HEK293 (cell line): ENCODE measurements around the gene PAIP1.

ENCODE experiments used
- EGR2 ChIP-seq: fragments of 450-650 bp; formaldehyde crosslinking; IDR thresholded peaks from 2 replicates; pipeline ENCODE4 v1.5.1; 2016; ENCODE audit warnings: low read depth, missing biosample characterization, missing genetic modification characterization
- GLI2 ChIP-seq: fragments of 450-650 bp; formaldehyde crosslinking; IDR thresholded peaks from 2 replicates; pipeline ENCODE4; 2017; ENCODE audit warnings: missing biosample characterization, missing genetic modification characterization, low read depth, borderline replicate concordance
- GLI4 ChIP-seq: fragments of 450-650 bp; formaldehyde crosslinking; IDR thresholded peaks from 2 replicates; pipeline ENCODE4 v1.5.1; 2016; ENCODE audit warnings: missing biosample characterization, missing genetic modification characterization
- KLF1 ChIP-seq: fragments of 450-650 bp; formaldehyde crosslinking; IDR thresholded peaks from 2 replicates; pipeline ENCODE4 v1.5.1; 2016; ENCODE audit warnings: missing biosample characterization, missing genetic modification characterization
- OVOL3 ChIP-seq: fragments of 450-650 bp; formaldehyde crosslinking; IDR thresholded peaks from 2 replicates; pipeline ENCODE4 v1.5.1; 2016; ENCODE audit warnings: missing biosample characterization, missing genetic modification characterization
- YY1 ChIP-seq: fragments of 450-650 bp; formaldehyde crosslinking; IDR thresholded peaks from 2 replicates; pipeline ENCODE4 v1.5.1; 2018; ENCODE audit warnings: missing biosample characterization, missing genetic modification characterization
- ZEB2 ChIP-seq: fragments of 450-650 bp; formaldehyde crosslinking; IDR thresholded peaks from 2 replicates; pipeline ENCODE4 v1.5.1; 2016; ENCODE audit warnings: missing biosample characterization, missing genetic modification characterization
- ZFHX2 ChIP-seq: fragments of 450-650 bp; formaldehyde crosslinking; conservative IDR thresholded peaks from 2 replicates; pipeline ENCODE4 v1.5.1; 2016; ENCODE audit warnings: missing biosample characterization, missing genetic modification characterization
- ZIC2 ChIP-seq: fragments of 450-650 bp; formaldehyde crosslinking; IDR thresholded peaks from 2 replicates; pipeline ENCODE4 v1.5.1; 2016; ENCODE audit warnings: missing biosample characterization, missing genetic modification characterization
- ZNF146 ChIP-seq: fragments of 450-650 bp; formaldehyde crosslinking; IDR thresholded peaks from 2 replicates; pipeline ENCODE4 v1.5.1; 2016; ENCODE audit warnings: missing biosample characterization, missing genetic modification characterization
- ZNF157 ChIP-seq: fragments of 450-650 bp; formaldehyde crosslinking; IDR thresholded peaks from 2 replicates; pipeline ENCODE4 v1.5.1; 2016; ENCODE audit warnings: missing biosample characterization, missing genetic modification characterization
- ZNF16 ChIP-seq: fragments of 450-650 bp; formaldehyde crosslinking; IDR thresholded peaks from 2 replicates; pipeline ENCODE4 v1.5.1; 2016; ENCODE audit warnings: low read depth, missing biosample characterization, missing genetic modification characterization
- ZNF184 ChIP-seq: fragments of 450-650 bp; IDR thresholded peaks from 2 replicates; pipeline ENCODE4 v1.5.1; 2018; ENCODE audit warnings: missing biosample characterization, mild to moderate bottlenecking, missing genetic modification characterization
- ZNF239 ChIP-seq: fragments of 450-650 bp; formaldehyde crosslinking; IDR thresholded peaks from 2 replicates; pipeline ENCODE4 v1.5.1; 2016; ENCODE audit warnings: missing biosample characterization, missing genetic modification characterization
- ZNF274 ChIP-seq, 2 experiments: fragments of 200-500 bp in 1 of 2; fragments of 450-650 bp in 1 of 2; sonication (Bioruptor generic) in 1 of 2; formaldehyde crosslinking in 1 of 2; IDR thresholded peaks; 2 replicates each; pipeline versions ENCODE4 v1.5.1 to v1.6.1; 2014 to 2016; ENCODE audit warnings: borderline replicate concordance in 1 of 2, inconsistent platforms in 1 of 2, low read length in 1 of 2, missing biosample characterization in 1 of 2, missing genetic modification characterization in 1 of 2
- ZNF426 ChIP-seq: fragments of 450-650 bp; formaldehyde crosslinking; IDR thresholded peaks from 2 replicates; pipeline ENCODE4 v1.5.1; 2017; ENCODE audit warnings: missing biosample characterization, missing genetic modification characterization, mild to moderate bottlenecking, inconsistent platforms, moderate library complexity
- ZNF560 ChIP-seq: fragments of 450-650 bp; formaldehyde crosslinking; IDR thresholded peaks from 2 replicates; pipeline ENCODE4 v1.5.1; 2017; ENCODE audit warnings: missing biosample characterization, missing genetic modification characterization, borderline replicate concordance
- ZNF623 ChIP-seq: fragments of 450-650 bp; formaldehyde crosslinking; IDR thresholded peaks from 2 replicates; pipeline ENCODE4 v1.5.1; 2016; ENCODE audit warnings: missing biosample characterization, missing genetic modification characterization
- ZNF660 ChIP-seq: fragments of 450-650 bp; IDR thresholded peaks from 2 replicates; pipeline ENCODE4 v1.5.1; 2018; ENCODE audit warnings: missing biosample characterization, mild to moderate bottlenecking, missing genetic modification characterization
- ZNF664 ChIP-seq: fragments of 450-650 bp; formaldehyde crosslinking; IDR thresholded peaks from 2 replicates; pipeline ENCODE4 v1.5.1; 2016; ENCODE audit warnings: missing biosample characterization, missing genetic modification characterization
- ZNF677 ChIP-seq: fragments of 450-650 bp; IDR thresholded peaks from 2 replicates; pipeline ENCODE4 v1.5.0; 2018; ENCODE audit warnings: missing biosample characterization, mild to moderate bottlenecking, missing genetic modification characterization, moderate library complexity
- ZNF747 ChIP-seq: fragments of 450-650 bp; formaldehyde crosslinking; IDR thresholded peaks from 2 replicates; pipeline ENCODE4 v1.5.1; 2016; ENCODE audit warnings: missing biosample characterization, missing genetic modification characterization
- ZNF776 ChIP-seq: fragments of 450-650 bp; formaldehyde crosslinking; IDR thresholded peaks from 2 replicates; pipeline ENCODE4 v1.5.0; 2017; ENCODE audit warnings: missing biosample characterization, missing genetic modification characterization, borderline replicate concordance
- ZSCAN23 ChIP-seq: fragments of 450-650 bp; formaldehyde crosslinking; IDR thresholded peaks from 2 replicates; pipeline ENCODE4 v1.5.1; 2016; ENCODE audit warnings: missing biosample characterization, missing genetic modification characterization
- TF ChIP-seq, protein P1 (sequence below): fragments of 450-650 bp; formaldehyde crosslinking; IDR thresholded peaks from 2 replicates; pipeline ENCODE4; 2016; ENCODE audit warnings: missing biosample characterization, missing genetic modification characterization
- TF ChIP-seq, protein P2 (sequence below): fragments of 450-650 bp; formaldehyde crosslinking; IDR thresholded peaks from 2 replicates; pipeline ENCODE4 v1.5.1; 2016; ENCODE audit warnings: missing biosample characterization, missing genetic modification characterization
- TF ChIP-seq, protein P3 (sequence below): fragments of 450-650 bp; formaldehyde crosslinking; IDR thresholded peaks from 2 replicates; pipeline ENCODE4 v1.5.1; 2016; ENCODE audit warnings: missing biosample characterization, missing genetic modification characterization
- TF ChIP-seq, protein P4 (sequence below): fragments of 450-650 bp; formaldehyde crosslinking; IDR thresholded peaks from 2 replicates; pipeline ENCODE4 v1.5.1; 2016; ENCODE audit warnings: missing biosample characterization, missing genetic modification characterization
- TF ChIP-seq, protein P5 (sequence below): fragments of 450-650 bp; formaldehyde crosslinking; IDR thresholded peaks from 2 replicates; pipeline ENCODE4 v1.5.1; 2016; ENCODE audit warnings: missing biosample characterization, missing genetic modification characterization
- TF ChIP-seq, protein P6 (sequence below): fragments of 450-650 bp; formaldehyde crosslinking; IDR thresholded peaks from 2 replicates; pipeline ENCODE4 v1.5.1; 2016; ENCODE audit warnings: missing biosample characterization, missing genetic modification characterization

The PAIP1 gene

DNA sequence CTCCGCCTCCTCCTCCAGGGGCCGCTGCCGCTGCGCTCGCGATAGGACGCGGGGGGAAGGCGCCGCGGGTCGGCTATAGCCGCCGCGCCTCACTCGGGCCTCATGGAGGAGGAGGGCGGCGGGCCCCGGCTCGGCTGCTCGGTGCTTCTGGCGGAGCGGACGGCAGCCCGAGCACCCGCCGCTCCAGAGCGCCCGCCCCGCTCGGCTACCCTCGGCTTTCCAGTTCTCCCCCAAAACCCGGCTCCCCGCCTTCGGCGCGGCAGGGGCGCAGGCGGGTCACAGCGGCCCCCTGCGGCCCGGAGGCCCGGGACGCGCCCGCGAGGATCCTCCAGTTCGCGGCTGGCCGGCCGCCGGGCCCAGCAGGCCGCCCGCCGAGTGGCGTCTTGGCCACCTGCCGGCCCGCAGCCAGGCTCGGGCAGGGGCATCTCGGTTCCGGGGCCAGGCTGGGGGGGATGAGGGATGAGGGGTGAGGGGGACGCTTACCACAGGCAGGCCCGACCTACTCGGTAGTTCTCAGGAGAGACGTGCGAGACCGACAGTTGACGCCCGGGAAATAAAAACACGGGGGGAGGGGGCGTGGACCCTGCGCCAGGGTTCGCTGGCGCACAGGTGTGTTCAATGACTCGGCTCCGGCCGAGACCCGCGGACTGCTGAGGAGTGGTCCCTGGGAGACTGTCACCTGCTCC, at the start of gene PAIP1 (continued):
- TF ChIP-seq ZFHX2 (tag by site-specific recombination) = peak; percentile 61
- TF ChIP-seq, protein P1, sequence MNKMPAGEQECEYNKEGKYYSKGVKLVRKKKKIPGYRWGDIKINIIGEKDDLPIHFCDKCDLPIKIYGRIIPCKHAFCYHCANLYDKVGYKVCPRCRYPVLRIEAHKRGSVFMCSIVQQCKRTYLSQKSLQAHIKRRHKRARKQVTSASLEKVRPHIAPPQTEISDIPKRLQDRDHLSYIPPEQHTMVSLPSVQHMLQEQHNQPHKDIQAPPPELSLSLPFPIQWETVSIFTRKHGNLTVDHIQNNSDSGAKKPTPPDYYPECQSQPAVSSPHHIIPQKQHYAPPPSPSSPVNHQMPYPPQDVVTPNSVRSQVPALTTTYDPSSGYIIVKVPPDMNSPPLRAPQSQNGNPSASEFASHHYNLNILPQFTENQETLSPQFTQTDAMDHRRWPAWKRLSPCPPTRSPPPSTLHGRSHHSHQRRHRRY = no peak
- TF ChIP-seq OVOL3 (tag by site-specific recombination) = no peak
- TF ChIP-seq ZNF664 (tag by site-specific recombination) = no peak
- TF ChIP-seq ZNF16 = no peak
- TF ChIP-seq, protein P2, sequence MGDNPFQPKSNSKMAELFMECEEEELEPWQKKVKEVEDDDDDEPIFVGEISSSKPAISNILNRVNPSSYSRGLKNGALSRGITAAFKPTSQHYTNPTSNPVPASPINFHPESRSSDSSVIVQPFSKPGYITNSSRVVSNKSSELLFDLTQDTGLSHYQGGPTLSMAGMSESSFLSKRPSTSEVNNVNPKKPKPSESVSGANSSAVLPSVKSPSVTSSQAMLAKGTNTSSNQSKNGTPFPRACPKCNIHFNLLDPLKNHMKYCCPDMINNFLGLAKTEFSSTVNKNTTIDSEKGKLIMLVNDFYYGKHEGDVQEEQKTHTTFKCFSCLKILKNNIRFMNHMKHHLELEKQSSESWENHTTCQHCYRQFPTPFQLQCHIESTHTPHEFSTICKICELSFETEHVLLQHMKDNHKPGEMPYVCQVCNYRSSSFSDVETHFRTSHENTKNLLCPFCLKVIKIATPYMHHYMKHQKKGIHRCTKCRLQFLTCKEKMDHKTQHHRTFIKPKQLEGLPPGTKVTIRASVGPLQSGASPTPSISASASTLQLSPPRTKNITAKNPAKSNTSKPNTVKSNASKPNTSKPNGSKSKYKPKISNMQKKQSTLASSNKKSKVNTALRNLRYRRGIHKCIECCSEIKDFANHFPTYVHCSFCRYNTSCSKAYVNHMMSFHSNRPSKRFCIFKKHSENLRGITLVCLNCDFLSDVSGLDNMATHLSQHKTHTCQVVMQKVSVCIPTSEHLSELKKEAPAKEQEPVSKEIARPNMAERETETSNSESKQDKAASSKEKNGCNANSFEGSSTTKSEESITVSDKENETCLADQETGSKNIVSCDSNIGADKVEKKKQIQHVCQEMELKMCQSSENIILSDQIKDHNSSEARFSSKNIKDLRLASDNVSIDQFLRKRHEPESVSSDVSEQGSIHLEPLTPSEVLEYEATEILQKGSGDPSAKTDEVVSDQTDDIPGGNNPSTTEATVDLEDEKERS = no peak
- no peak for TF ChIP-seq ZNF274 (IDR thresholded peaks at IDR 0.05; ENCODE audit: low read length)
- no peak for TF ChIP-seq ZNF274 (tag by site-specific recombination; IDR thresholded peaks at IDR 0.05; ENCODE audit: borderline replicate concordance)
- TF ChIP-seq ZNF677 (tag by site-specific recombination) = peak; percentile 60; the same call in 1 of the 2 replicates
- TF ChIP-seq ZNF184 (tag by site-specific recombination) = peak; percentile 57; the same call in 1 of the 2 replicates
- no peak for TF ChIP-seq ZNF239 (tag by site-specific recombination)
- no peak for TF ChIP-seq ZNF560 (tag by site-specific recombination)
- no peak for TF ChIP-seq ZNF157 (tag by site-specific recombination)
- TF ChIP-seq ZSCAN23 (tag by site-specific recombination) = no peak
- TF ChIP-seq YY1 (tag by site-specific recombination) = peak; percentile 20; the same call in 1 of the 2 replicates
- TF ChIP-seq KLF1 = no peak
- no peak for TF ChIP-seq GLI2
- TF ChIP-seq ZNF747 (tag by site-specific recombination) = no peak
- TF ChIP-seq ZIC2 (tag by site-specific recombination) = peak; percentile 29
- no peak for TF ChIP-seq ZNF146
- TF ChIP-seq ZNF623 (tag by site-specific recombination) = no peak
- peak; percentile 64 for TF ChIP-seq ZEB2 (tag by site-specific recombination)
- TF ChIP-seq ZNF426 (tag by site-specific recombination) = no peak
- TF ChIP-seq ZNF660 (tag by site-specific recombination) = peak; percentile 90
- TF ChIP-seq, protein P3, sequence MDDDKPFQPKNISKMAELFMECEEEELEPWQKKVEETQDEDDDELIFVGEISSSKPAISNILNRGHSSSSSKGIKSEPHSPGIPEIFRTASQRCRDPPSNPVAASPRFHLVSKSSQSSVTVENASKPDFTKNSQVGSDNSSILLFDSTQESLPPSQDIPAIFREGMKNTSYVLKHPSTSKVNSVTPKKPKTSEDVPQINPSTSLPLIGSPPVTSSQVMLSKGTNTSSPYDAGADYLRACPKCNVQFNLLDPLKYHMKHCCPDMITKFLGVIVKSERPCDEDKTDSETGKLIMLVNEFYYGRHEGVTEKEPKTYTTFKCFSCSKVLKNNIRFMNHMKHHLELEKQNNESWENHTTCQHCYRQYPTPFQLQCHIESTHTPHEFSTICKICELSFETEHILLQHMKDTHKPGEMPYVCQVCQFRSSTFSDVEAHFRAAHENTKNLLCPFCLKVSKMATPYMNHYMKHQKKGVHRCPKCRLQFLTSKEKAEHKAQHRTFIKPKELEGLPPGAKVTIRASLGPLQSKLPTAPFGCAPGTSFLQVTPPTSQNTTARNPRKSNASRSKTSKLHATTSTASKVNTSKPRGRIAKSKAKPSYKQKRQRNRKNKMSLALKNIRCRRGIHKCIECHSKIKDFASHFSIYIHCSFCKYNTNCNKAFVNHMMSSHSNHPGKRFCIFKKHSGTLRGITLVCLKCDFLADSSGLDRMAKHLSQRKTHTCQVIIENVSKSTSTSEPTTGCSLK = no peak
- TF ChIP-seq, protein P4, sequence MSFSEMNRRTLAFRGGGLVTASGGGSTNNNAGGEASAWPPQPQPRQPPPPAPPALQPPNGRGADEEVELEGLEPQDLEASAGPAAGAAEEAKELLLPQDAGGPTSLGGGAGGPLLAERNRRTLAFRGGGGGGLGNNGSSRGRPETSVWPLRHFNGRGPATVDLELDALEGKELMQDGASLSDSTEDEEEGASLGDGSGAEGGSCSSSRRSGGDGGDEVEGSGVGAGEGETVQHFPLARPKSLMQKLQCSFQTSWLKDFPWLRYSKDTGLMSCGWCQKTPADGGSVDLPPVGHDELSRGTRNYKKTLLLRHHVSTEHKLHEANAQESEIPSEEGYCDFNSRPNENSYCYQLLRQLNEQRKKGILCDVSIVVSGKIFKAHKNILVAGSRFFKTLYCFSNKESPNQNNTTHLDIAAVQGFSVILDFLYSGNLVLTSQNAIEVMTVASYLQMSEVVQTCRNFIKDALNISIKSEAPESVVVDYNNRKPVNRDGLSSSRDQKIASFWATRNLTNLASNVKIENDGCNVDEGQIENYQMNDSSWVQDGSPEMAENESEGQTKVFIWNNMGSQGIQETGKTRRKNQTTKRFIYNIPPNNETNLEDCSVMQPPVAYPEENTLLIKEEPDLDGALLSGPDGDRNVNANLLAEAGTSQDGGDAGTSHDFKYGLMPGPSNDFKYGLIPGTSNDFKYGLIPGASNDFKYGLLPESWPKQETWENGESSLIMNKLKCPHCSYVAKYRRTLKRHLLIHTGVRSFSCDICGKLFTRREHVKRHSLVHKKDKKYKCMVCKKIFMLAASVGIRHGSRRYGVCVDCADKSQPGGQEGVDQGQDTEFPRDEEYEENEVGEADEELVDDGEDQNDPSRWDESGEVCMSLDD (tag by site-specific recombination) = no peak
- no peak for TF ChIP-seq ZNF776 (tag by site-specific recombination)
- TF ChIP-seq, protein P5, sequence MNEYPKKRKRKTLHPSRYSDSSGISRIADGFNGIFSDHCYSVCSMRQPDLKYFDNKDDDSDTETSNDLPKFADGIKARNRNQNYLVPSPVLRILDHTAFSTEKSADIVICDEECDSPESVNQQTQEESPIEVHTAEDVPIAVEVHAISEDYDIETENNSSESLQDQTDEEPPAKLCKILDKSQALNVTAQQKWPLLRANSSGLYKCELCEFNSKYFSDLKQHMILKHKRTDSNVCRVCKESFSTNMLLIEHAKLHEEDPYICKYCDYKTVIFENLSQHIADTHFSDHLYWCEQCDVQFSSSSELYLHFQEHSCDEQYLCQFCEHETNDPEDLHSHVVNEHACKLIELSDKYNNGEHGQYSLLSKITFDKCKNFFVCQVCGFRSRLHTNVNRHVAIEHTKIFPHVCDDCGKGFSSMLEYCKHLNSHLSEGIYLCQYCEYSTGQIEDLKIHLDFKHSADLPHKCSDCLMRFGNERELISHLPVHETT (tag by site-specific recombination) = no peak
- TF ChIP-seq, protein P6, sequence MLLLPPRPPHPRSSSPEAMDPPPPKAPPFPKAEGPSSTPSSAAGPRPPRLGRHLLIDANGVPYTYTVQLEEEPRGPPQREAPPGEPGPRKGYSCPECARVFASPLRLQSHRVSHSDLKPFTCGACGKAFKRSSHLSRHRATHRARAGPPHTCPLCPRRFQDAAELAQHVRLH (tag by site-specific recombination) = no peak
- TF ChIP-seq GLI4 (tag by site-specific recombination) = no peak
- TF ChIP-seq EGR2 = no peak
